ENCODE data around the gene PDZD2. TPM values are rescaled to one million over a fixed set of nuclear protein-coding genes. Genes with fewer than 3 reads are reported as not detected.

PDZD2 gene
- total RNA-seq, 4 donors from 2014 or later = 10.2 to 15.0 (median 12.2) TPM

- DNase-seq (ENCODE audit: extremely low spot score) = no peak
- TF ChIP-seq POLR2A (IDR thresholded peaks at IDR 0.05; ENCODE audit: low read depth) (no peak), EP300 (IDR thresholded peaks at IDR 0.05) (no peak), CTCF (IDR thresholded peaks at IDR 0.05) (no peak), POLR2AphosphoS5 (IDR thresholded peaks at IDR 0.05) (no peak)
- Histone ChIP-seq H3K9me3 (no peaks in the 10 kb centered on the region), H3K27me3 (no peaks in the 10 kb centered on the region), H3K36me3 (peaks cover 0 to 33% (median 12%) of the 10 kb centered on the region in 4 donors), H3K4me3 (no peak overlapping the region), H3K27ac (replicated peaks in 1 of 4) (no peak overlapping the region), H3K4me1 (peaks cover 11 to 22% (median 12%) of the 10 kb centered on the region in 4 donors)
- 45% methylated on average over 7 of the region's 7 CpGs for WGBS
- intact Hi-C loops (cut with DNase I) = no loop called here
Measured at GRCh38 chr5:32044434-32044833, 405.5 kb downstream of the PDZD2 start.

- DNase-seq (ENCODE audit: extremely low spot score) = no peak
- Histone ChIP-seq H3K27ac (replicated peaks in 1 of 4) (no peak overlapping the region), H3K36me3 (peaks cover 0 to 33% (median 12%) of the 10 kb centered on the region in 4 donors), H3K9me3 (no peaks in the 10 kb centered on the region), H3K4me3 (no peak overlapping the region), H3K4me1 (peaks cover 11 to 22% (median 12%) of the 10 kb centered on the region in 4 donors), H3K27me3 (no peaks in the 10 kb centered on the region)
- no peak for TF ChIP-seq POLR2AphosphoS5 (IDR thresholded peaks at IDR 0.05)
- TF ChIP-seq POLR2A (IDR thresholded peaks at IDR 0.05; ENCODE audit: low read depth) = no peak
- TF ChIP-seq EP300 (IDR thresholded peaks at IDR 0.05) = no peak
- TF ChIP-seq CTCF (IDR thresholded peaks at IDR 0.05) = no peak
- intact Hi-C loops (cut with DNase I) = no loop called here
Measured at GRCh38 chr5:32044939-32045338, 406.0 kb downstream of the PDZD2 start.

GRCh38 chr5:32047056-32047455 lies 408.1 kb downstream of the PDZD2 start:
- intact Hi-C loops (cut with DNase I) = no loop called here

GRCh38 chr5:32051796-32052195 lies 412.9 kb downstream of the PDZD2 start:
- no peak for TF ChIP-seq CTCF (IDR thresholded peaks at IDR 0.05)
- TF ChIP-seq POLR2AphosphoS5 (IDR thresholded peaks at IDR 0.05) = no peak
- no peak for TF ChIP-seq POLR2A (IDR thresholded peaks at IDR 0.05; ENCODE audit: low read depth)
- TF ChIP-seq EP300 (IDR thresholded peaks at IDR 0.05) = no peak
- Histone ChIP-seq H3K36me3 (peaks cover 0 to 54% (median 6%) of the 10 kb centered on the region in 4 donors), H3K4me3 (no peak overlapping the region), H3K27me3 (no peaks in the 10 kb centered on the region), H3K27ac (replicated peaks in 1 of 4) (no peak overlapping the region), H3K9me3 (no peaks in the 10 kb centered on the region), H3K4me1 (peaks cover 0 to 14% (median 2%) of the 10 kb centered on the region in 4 donors)
- DNase-seq (ENCODE audit: extremely low spot score) = no peak
- WGBS = 93% methylated on average over 5 of the region's 5 CpGs
- intact Hi-C loops (cut with DNase I) = no loop called here

More at GRCh38 chr5:32047056-32047455, 408.1 kb downstream of the PDZD2 start:
- Histone ChIP-seq H3K4me1 (peaks cover 11 to 22% (median 12%) of the 10 kb centered on the region in 4 donors), H3K27ac (replicated peaks in 1 of 4) (no peak overlapping the region), H3K9me3 (no peaks in the 10 kb centered on the region), H3K27me3 (no peaks in the 10 kb centered on the region), H3K36me3 (peaks cover 0 to 27% (median 6%) of the 10 kb centered on the region in 4 donors), H3K4me3 (no peak overlapping the region)
- no peak for DNase-seq (ENCODE audit: extremely low spot score)
- TF ChIP-seq POLR2A (IDR thresholded peaks at IDR 0.05; ENCODE audit: low read depth) (no peak), POLR2AphosphoS5 (IDR thresholded peaks at IDR 0.05) (no peak), EP300 (IDR thresholded peaks at IDR 0.05) (no peak), CTCF (IDR thresholded peaks at IDR 0.05) (no peak)
- WGBS = 91% methylated on average over 4 of the region's 4 CpGs

Measured in esophagus muscularis mucosa (tissue), 4 donors.